GM10847 (cell line): ENCODE data around the gene TFF3.

Experiments
- POLR2A ChIP-seq: IDR thresholded peaks from 2 replicates; pipeline ENCODE4 v1.6.1; 2011; ENCODE audit not compliant: insufficient read length; ENCODE audit errors: extremely low read depth

Gene TFF3

DNA sequence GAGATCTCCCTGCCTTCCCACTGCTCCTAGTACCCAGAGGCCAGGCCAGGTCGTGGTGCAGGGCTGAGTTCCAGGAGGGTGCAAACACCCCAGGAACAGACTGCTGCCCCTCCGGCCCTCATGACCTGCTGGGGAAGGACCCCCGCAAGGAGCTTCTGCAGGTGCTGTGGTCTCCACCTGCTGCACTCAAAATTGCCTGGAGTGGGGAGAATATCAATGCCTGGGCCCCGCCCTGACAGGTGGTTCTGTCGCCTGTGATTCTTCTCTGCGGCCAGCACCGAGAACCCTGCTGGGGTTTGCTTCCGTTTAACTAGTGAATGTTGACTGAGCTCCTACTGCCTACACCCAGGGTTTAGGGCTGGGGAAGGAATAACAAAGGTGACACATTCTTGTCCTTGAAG lies 2.1 kb upstream of the TFF3 start:
- TF ChIP-seq POLR2A = no peak

DNA sequence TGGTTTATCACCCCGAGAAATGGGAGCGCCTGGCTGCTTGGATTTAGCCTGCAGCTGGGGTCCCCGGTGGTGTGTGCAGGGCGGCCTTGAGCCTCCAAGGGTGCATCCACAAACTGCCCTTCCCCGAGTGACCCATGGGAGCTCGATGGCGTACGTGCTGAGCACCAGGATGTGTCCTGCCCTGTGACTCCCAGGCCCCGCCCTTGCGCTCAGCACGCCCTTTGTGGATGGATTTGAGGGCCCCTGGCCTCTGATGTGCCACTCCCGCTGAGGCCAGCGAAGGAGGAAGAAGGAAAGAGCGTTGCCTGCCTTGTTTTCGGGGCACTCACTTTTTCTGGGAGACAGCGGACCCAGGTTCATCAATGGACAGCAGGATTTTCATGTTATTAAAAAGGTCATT lies 1.7 kb upstream of the TFF3 start:
- TF ChIP-seq POLR2A = no peak

DNA sequence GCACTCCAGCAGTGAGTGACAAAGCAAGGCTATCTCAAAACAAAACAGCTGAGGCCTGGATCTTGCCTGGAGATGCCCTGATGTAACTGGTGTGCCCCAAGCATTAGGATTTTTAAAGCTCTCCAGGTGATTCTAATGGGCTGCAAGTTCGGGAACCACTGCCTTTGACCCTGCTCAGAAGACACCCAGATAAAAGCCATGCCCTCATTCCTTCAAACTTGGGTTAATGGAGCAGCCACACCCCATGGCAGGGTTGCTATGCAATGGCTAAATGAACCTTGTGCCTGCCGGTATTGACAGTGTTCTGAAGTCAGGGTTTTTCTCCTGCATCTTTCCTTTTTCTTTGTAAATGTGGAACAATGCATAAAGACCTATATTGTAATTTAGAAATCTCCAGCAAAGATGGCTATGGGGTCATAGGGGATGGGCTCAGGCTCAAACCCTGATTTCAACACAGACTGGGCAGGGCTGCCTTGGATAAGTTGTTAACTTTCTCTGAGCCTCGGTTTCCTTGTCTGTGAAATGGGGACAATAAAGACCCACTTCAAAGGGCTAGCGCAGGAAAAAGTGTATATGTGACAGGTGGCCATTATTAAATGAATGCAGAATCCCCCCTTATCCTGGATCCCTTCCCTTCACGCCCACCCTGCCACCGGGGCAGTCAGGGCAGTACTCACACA lies 453 bp downstream of the TFF3 start:
- no peak for TF ChIP-seq POLR2A

DNA sequence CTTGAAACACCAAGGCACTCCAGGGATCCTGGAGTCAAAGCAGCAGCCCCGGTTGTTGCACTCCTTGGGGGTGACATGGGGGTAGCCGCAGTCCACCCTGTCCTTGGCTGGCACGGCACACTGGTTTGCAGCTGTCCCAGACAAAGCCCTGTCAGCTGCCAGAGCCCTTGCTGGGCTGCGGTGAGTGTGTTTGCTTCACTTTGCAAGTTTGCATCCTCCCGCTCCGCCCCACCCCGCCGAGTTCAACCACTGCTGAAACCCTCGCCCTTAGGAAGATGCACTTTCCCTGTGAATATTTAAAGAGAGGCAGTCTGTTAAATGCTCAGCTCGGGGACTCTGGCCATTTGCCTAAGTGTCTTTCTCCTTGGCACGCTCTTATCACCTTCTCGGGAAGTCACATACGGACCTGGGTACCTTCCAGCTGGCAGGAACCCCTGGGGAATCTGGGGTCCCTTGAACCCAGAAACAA lies 1.7 kb downstream of the TFF3 start:
- no peak for TF ChIP-seq POLR2A

DNA sequence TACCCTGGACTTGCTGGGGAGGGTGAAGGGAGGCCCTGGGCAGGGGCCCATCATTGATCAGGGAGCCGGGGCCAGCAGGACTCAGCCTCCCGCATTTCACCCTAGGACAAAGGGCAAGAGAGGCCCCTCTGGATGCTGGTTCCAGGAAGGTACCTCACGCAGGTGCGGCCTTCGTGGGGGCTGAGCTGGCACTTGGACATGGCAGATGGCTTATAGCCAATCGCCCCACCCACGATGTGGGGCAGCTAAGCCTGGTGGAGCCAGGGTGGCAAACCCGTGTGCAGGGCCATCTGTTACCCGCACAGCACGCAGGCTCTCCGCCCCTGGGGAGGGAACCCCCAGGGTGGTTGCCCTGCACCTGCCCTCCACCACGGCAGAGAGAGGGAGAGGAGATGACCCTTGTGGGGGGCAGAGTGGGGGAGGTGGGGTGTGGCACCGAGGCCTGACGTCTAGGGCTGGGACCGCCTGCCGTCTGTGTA lies 2.5 kb downstream of the TFF3 start:
- no peak for TF ChIP-seq POLR2A

DNA sequence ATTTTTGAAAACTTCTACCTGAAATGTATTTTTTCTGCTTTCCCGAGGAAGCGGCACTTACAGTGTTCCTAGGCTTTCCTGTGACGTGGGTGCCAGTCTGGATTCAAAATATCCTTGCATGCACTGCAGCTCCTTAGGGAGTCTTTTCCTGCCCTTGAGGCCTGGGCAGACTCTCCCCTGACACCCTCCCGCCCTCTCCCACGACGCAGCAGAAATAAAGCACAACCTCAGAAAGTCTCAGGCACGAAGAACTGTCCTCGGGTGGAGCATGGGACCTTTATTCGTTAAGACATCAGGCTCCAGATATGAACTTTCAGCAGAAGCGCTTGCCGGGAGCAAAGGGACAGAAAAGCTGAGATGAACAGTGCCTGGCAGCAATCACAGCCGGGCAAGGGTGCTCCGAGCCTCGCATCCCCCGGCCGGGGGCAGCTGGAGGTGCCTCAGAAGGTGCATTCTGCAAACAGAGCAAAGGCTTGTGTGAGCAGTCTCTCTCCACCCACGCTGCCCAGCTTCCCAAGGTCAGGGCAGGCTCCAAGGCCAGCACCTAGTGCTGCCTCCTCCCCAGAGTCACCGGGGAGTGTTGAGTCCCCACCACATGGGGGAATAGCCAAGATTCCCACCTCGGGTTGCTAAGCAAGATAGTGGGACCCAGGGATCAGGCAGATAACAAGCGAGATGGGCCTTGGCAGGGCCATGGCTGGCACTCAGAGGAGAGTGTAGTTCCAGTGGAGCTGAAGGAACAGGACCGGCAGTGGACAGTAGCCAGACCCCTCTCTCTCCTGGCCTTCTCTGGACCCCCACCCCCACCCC lies 3.2 kb downstream of the TFF3 start:
- TF ChIP-seq POLR2A = no peak

DNA sequence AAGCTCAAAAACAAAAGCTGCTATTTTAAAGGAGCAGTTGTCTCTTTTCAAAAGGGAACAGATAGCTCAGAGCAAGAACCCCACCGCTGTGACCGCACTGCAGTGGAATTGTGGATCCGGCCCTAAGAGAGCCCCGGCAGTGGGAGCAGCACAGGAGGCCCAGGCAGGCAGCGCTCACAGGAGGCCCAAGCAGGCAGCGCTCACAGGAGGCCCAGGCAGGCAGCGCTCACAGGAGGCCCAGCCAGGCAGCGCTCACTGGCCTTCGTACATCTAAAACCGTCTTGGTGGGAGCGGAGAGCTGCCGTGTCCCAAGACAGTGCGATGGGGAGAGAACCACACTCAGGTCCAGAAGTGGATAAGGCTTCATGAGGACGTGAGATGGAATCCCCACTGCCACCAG lies 4.0 kb downstream of the TFF3 start:
- TF ChIP-seq POLR2A = no peak

DNA sequence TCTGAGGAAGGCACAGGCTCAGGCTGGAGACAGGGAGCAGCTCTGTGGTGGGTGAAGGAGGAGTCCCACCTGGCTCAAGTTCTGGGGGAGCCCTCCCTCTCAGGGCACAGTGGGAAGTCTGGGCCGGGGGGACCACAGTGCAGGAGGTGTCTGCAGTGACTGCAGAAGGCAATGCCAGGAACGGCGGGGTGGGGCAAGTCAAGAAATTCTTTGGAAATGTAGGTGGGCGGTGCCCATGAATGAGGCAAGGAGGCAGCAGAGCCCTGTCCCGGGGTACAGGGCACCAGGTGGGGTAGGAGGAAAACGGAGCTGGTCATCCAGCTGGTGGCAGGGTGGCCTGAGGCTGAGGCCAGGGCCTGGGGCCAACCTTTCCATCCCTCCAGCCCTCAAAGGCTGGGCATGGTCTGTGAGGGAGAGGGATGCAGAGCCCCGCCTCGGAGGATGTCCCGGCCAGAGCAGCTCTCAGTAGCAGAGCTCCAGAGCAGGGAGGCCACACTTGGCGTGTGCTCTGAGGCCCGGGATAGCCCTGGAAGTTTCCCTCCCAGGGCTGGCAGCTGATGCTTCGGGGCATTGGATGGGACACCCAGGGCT lies 4.7 kb downstream of the TFF3 start:
- TF ChIP-seq POLR2A = no peak

DNA sequence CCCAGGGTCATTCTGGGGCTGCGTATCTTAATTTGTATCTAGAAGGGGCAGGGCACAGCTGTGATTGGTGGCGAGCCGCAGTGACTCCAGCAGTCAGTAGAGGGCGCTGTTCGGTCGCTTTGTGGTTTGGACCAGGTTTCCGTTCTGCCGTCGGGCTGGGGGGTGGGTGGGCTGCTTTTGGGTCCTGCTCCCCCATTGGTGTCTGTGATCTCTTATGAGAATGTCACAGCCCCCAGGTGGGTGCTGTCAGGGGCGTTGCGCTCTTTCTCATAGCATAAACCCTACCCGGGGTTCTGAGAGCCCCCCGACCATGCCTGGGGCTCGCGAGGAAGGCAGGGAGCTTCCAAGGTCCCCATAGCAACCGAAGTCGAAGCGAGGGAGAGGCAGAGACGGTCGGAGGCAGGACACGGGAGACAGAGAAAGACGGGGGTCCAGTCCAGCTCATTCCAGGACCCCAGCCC lies 5.4 kb downstream of the TFF3 start:
- no peak for TF ChIP-seq POLR2A

DNA sequence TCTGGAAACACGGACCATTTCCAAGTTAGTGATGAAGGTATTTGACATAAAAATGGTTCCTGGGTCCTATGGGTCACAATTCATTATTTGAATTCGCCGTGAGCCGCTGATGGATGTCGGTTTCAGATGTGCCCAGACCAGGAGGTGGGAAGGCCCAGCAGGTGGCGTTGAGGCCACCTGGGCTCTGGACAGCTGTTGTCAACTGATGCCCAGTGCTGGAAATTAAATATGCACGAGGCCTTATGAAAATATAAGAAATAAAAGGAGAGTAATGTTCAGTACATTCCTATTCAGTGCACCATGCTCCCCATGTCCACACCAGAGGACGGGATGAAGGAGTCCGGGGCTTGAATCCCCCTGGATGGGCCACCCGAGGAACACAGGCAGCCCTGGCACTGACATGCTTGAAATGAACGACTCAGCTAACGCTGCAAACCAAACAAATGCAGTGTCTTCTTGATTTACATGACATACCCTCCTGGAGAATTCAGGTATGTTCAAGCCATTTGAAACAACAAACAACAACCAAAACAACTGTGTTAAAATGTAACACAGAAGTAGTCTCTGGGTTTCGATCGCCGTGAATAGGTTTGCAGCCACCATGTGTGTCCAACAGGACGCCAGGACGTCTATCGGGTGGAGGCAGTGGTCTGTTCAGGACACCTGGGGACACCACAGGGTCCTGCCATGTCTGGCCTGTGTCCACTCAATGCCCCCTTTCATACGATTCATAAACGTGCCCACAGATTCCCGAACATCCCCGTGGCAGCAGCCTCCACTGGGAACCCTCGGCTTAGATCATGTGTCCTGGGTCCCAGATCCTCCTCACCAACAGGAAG lies 6.1 kb downstream of the TFF3 start:
- TF ChIP-seq POLR2A = no peak

DNA sequence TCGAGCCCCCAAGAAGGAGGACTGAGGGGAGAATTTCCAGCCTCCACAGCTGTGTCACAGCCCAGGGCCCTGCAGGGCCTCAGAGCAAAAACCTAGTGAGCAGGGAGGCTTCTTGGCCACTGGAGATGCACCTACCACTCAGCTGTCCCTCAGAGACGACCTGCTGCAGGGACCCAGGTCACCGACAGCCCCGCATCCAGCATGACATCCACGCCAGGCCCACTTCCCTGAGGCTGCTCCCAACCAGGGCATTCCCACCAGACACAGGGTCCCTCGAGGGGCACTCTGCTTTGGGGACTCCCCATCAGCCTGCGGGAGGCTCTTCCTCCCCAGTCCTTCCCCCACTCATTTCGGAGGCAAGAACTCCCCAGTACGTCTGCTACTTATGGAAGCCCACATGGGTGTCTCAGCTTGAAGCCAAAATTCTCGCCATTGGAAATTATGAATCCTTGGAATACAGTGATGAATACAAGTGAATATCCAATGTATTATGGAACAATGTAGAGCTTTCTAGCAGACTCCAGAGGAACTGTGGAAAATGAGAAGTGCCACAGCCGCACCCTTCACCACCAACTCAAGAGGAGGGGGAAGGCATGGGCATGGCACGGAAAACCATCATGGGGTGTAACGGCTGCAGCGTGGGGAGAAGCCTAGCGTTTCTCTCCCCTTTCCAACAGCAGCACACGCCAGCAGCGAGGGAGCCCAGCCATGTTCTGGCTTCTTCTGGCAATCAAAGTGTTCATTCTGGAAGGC lies 6.9 kb downstream of the TFF3 start:
- no peak for TF ChIP-seq POLR2A

DNA sequence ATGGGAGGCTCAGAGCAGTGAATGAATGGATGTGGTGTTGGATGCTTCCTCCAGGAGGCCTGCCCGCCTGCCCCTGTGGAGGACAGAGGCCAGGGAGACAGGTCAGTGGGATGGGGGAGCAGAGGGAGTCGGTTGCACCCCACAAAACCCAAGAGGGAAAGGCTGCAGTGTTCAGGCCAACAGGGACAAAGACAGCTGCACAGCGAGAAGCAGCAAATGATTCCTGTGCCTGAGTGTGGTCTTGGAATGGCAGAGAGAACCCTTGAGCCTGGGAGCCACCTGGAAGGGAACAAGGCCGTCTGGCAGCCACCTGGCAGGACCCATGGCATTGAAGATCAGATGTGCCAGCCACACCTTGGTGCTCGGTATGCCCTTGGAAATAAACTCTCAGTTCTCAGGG lies 8.1 kb downstream of the TFF3 start:
- no peak for TF ChIP-seq POLR2A

DNA sequence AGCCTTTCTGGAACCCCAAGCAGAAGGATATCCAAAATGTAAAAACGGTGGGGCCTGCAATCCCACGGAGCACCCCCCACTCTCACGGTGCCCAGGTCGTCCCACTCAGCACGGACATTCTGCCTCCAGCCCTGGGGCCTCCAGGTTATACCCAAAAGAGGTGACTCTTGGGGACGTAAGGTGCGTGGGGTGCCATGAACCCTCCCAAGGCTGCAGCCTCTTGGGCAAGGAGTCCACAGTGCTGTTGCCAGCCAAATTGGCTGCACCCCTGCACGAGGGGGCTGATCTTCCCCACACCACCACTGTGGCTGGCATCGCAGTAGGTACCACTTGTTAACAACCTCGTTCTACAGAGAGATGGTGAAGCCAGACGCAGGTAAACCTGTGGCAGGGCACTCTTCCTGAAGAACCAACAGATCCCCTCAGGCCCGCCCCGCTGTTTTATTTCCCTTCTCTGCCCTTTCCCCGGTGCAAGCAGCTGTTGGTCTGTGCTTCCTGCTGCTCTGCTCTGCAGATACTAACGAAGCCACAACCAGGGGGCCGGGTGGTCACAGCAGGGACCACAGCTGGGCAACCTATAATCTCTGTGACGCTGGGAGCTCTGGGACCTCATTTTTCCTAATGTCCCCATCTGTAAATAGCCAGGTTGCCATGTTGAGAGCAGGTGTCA lies 8.7 kb downstream of the TFF3 start:
- TF ChIP-seq POLR2A = no peak

DNA sequence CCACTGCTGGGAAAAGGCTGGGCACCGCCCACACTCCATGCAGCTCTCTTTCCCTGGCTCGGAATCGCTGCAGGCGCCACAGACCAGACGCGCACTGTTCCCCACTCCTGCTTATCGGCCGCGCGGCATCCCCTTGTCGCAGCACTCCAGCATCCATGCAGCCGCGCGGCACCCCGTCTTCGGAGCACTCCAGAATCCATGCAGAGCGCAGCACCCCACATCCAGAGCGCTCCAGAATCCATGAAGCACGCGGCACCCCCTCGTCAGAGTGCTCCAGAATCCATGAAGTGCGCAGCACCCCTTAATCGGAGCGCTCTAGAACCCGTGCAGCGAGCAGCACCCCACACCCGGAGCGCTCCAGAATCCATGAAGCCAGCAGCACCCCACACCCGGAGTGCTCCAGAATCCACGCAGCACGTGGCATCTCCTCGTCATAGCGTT lies 9.5 kb downstream of the TFF3 start:
- no peak for TF ChIP-seq POLR2A
